A549 treated with DMSO at 1 μM for 4 hours (cell line): ENCODE results near the gene RCAN2. TPM values are rescaled to one million over a fixed set of nuclear protein-coding genes. Genes with fewer than 3 reads are reported as not detected.

Experiments used
- total RNA-seq: library from RNA; stranded (reverse); fragments of 200-300 nt; extraction: Qiagen RNA extraction; gene quantifications from 5 replicates; pipeline ENCODE4 v1.2.3, GENCODE V29; 2022; ENCODE audit warnings: low read depth

Gene RCAN2
- not detected in 5 replicates for total RNA-seq

GRCh38 chr6:46491201-46491627, at the start of gene RCAN2:
RCAN2 (minus strand) TSS chr6:46491449.

Other genes starting within 250 kb of the RCAN2 start
- 0.05 to 0.28 TPM (median 0.10 TPM) in 4 of 5 replicates, not detected in the other for gene CYP39A1, start 161.4 kb upstream of the RCAN2 start, total RNA-seq
- gene SLC25A27, start 161.5 kb upstream of the RCAN2 start, total RNA-seq = 0.36 to 1.0 TPM (median 0.87 TPM) in 5 replicates
- not detected in 5 replicates for gene TDRD6, start 196.4 kb upstream of the RCAN2 start, total RNA-seq
- 0.05 TPM in 1 of 5 replicates, not detected in the others for gene PLA2G7, start 243.9 kb upstream of the RCAN2 start, total RNA-seq